K562 (cell line): ENCODE measurements around the gene LYAR. TPM values are rescaled to one million over a fixed set of nuclear protein-coding genes. Genes with fewer than 3 reads are reported as not detected.
A peak's percentile ranks its signal among the peaks of the same experiment; 100 is the strongest.

Source experiments
- ATAC-seq: fragments of 200-7000 bp; cut with Tn5 transposase; 3 replicates; pipeline ENCODE4 v1.9.1; 2020; ENCODE audit warnings: moderate library complexity
- BruUV-seq: library from RNA; stranded (reverse); fragments of 400-500 nt; replicated peaks from 2 replicates; lab custom pipeline; 2021; lab: Mats Ljungman, UMichigan
- CTCF ChIA-PET: fragments of 300-600 bp; formaldehyde crosslinking; extraction: SDS; loops from one replicate; lab custom pipeline; 2021; ENCODE audit warnings: low intra/inter-chr PET ratio; lab: Yijun Ruan, JAX
- POLR2A ChIA-PET: fragments of 300-600, 350-650 bp; sonication (Branson Sonifier 250); formaldehyde crosslinking; extraction: SDS; loops from one replicate; lab custom pipeline; 2021; ENCODE audit warnings: antibody characterized with exemption, inconsistent platforms; lab: Yijun Ruan, JAX
- DNase-seq, 4 experiments: peaks; one replicate each; pipeline versions ENCODE4 v3.0.0 to v3.0.0-alpha.2; 2011 to 2018; ENCODE audit warnings: low spot score in 3 of 4, mixed read lengths in 3 of 4; ENCODE audit errors: extremely low read depth in 1 of 4
- FAIRE-seq: peaks from 2 replicates; lab custom pipeline; 2011; peaks lifted over from hg19 to GRCh38; lab: Jason Lieb, UNC
- H2AFZ ChIP-seq: 2 replicates; pipeline ENCODE4 v1.6.0; 2011; ENCODE audit warnings: low read depth, low read length, control low read depth, inconsistent platforms
- H3K27ac ChIP-seq: fragments of 200-600 bp; 3 replicates; pipeline ENCODE4 v1.8.0; 2011; ENCODE audit warnings: low read depth, mild to moderate bottlenecking, control low read depth, inconsistent platforms, low read length, moderate library complexity, mixed read lengths; ENCODE audit errors: extremely low read depth
- H3K27me3 ChIP-seq, 2 experiments: fragments of 300-600 bp in 1 of 2; 2 replicates in 1 of 2; 3 replicates in 1 of 2; pipeline versions ENCODE4 v1.6.0 to v1.8.0; 2011; ENCODE audit warnings: inconsistent platforms in 2 of 2, low read length in 2 of 2, mild to moderate bottlenecking in 1 of 2, mixed read lengths in 1 of 2, moderate library complexity in 1 of 2; ENCODE audit not compliant: control insufficient read depth in 2 of 2, insufficient read depth in 2 of 2
- H3K36me3 ChIP-seq: fragments of 300-600 bp; 3 replicates; pipeline ENCODE4 v1.8.0; 2011; ENCODE audit warnings: mild to moderate bottlenecking, low read length, inconsistent platforms; ENCODE audit not compliant: control insufficient read depth, insufficient read depth
- H3K4me1 ChIP-seq, 2 experiments: fragments of 200-600 bp in 1 of 2; replicated peaks in 1 of 2; 2 replicates in 1 of 2; 3 replicates in 1 of 2; pipeline versions ENCODE4 v1.5.1 to v1.8.0; 2011; ENCODE audit warnings: inconsistent platforms in 2 of 2, low read length in 2 of 2, mild to moderate bottlenecking in 1 of 2, mixed read lengths in 1 of 2, moderate library complexity in 1 of 2; ENCODE audit not compliant: control insufficient read depth in 2 of 2, insufficient read depth in 2 of 2
- H3K4me2 ChIP-seq: 2 replicates; pipeline ENCODE4 v1.6.1; 2011; ENCODE audit warnings: low read length, control low read depth, inconsistent platforms, mixed read lengths; ENCODE audit not compliant: insufficient read depth
- H3K4me3 ChIP-seq: fragments of 200-600 bp; sonication (generic), shearing (Covaris generic); 2 replicates; pipeline ENCODE4 v1.5.1; 2016; ENCODE audit warnings: control low read depth, inconsistent platforms
- H3K79me2 ChIP-seq: fragments of 200-600 bp; 3 replicates; pipeline ENCODE4 v1.8.0; 2011; ENCODE audit warnings: low read length, inconsistent platforms; ENCODE audit not compliant: control insufficient read depth, insufficient read depth
- H3K9ac ChIP-seq, 2 experiments: 2 replicates each; pipeline versions ENCODE4 v1.6.0 to v1.6.1; 2011; ENCODE audit warnings: low read depth in 2 of 2, low read length in 2 of 2, control low read depth in 1 of 2, inconsistent platforms in 1 of 2, mild to moderate bottlenecking in 1 of 2, mixed read lengths in 1 of 2; ENCODE audit not compliant: insufficient read depth in 1 of 2
- H3K9me1 ChIP-seq: one replicate; pipeline ENCODE4 v1.6.0; 2011; ENCODE audit warnings: inconsistent platforms, mild to moderate bottlenecking, low read length, moderate library complexity; ENCODE audit not compliant: control insufficient read depth, insufficient read depth
- H3K9me3 ChIP-seq: replicated peaks from 2 replicates; pipeline ENCODE4 v1.5.1; 2011; ENCODE audit warnings: low read depth, low read length, inconsistent platforms; ENCODE audit not compliant: control insufficient read depth, insufficient read depth
- H4K20me1 ChIP-seq: replicated peaks from 2 replicates; pipeline ENCODE4 v1.6.1; 2011; ENCODE audit warnings: low read length, inconsistent platforms, mixed read lengths; ENCODE audit not compliant: control insufficient read depth, insufficient read depth
- E4F1 ChIP-seq: fragments of 250-450 bp; sonication (Bioruptor Pico); IDR thresholded peaks from 2 replicates; pipeline ENCODE4 v1.5.0; 2021; ENCODE audit warnings: mild to moderate bottlenecking, borderline replicate concordance
- ETV1 ChIP-seq: fragments of 450-650 bp; conservative IDR thresholded peaks from 2 replicates; pipeline ENCODE4 v1.6.1; 2016; ENCODE audit warnings: missing genetic modification characterization, control low read depth, low read depth, missing compliant biosample characterization
- PHB ChIP-seq: fragments of 250-450 bp; sonication (Bioruptor Pico); IDR thresholded peaks from 2 replicates; pipeline ENCODE4 v1.5.0; 2021
- PTBP1 ChIP-seq: fragments of 200-400 bp; formaldehyde crosslinking; IDR thresholded peaks from 2 replicates; pipeline ENCODE4 v1.6.1; 2017; ENCODE audit warnings: low read depth, low read length
- TAF9B ChIP-seq: fragments of 450-650 bp; IDR thresholded peaks from 2 replicates; pipeline ENCODE4 v1.6.1; 2018; ENCODE audit warnings: mild to moderate bottlenecking; ENCODE audit not compliant: partially characterized antibody
- TCFL5 ChIP-seq: fragments of 250-450 bp; sonication (Bioruptor Pico); conservative IDR thresholded peaks from 2 replicates; pipeline ENCODE4 v1.6.1; 2021; ENCODE audit warnings: mild to moderate bottlenecking, moderate library complexity, matching md5 sums
- ZNF140 ChIP-seq: fragments of 250-450 bp; sonication (Bioruptor Pico); IDR thresholded peaks from 2 replicates; pipeline ENCODE4 v1.8.0; 2021; ENCODE audit warnings: moderate library complexity, mild to moderate bottlenecking, inconsistent platforms
- ZNF316 ChIP-seq: fragments of 450-650 bp; IDR thresholded peaks from 2 replicates; pipeline ENCODE4 v1.6.1; 2016
- ZNF444 ChIP-seq: fragments of 250-450 bp; sonication (Bioruptor Pico); IDR thresholded peaks from 2 replicates; pipeline ENCODE4 v1.4.0; 2020; ENCODE audit warnings: mild to moderate bottlenecking, moderate library complexity
- WGBS: fragments of 100-300 bp; shearing (Covaris generic); methylation state at CpG from one replicate; pipeline ENCODE4 v1.1.6; 2016; ENCODE audit warnings: low coverage, mixed read lengths; ENCODE audit not compliant: insufficient coverage; ENCODE audit errors: missing lambda C conversion rate; 5-methylcytosine and 5-hydroxymethylcytosine counted together
- in situ Hi-C: fragments of 300-500 bp; cut with MboI; formaldehyde crosslinking; loops from 4 replicates; pipeline ENCODE4 v1.15.0; 2018; ENCODE audit warnings: inconsistent platforms, mixed read lengths
- intact Hi-C: fragments of 100-400 bp; cut with micrococcal nuclease; formaldehyde crosslinking; loops from 2 replicates; pipeline ENCODE4 v1.14.2; 2022
- polyA plus RNA-seq, 8 experiments: library from polyadenylated mRNA; depleted of rRNA in 4 of 8; stranded (reverse) in 5 of 8; unstranded in 3 of 8; fragments of >200 nt; fragmentation: Nextera tagmentation in 2 of 8; fragmentation: Illumina TruSeq in 1 of 8; extraction: Ambion mirVana in 2 of 8; extraction: Trizol in 1 of 8; gene quantifications; 2 replicates each; pipeline versions ENCODE4 v1.2.1 to v1.2.3, GENCODE V29; 2011 to 2014; ENCODE audit warnings: inconsistent platforms in 1 of 8, missing spikeins in 1 of 8
- total RNA-seq, 7 experiments: library from RNA; depleted of rRNA in 6 of 7; stranded (reverse); fragments of >200 nt in 6 of 7; fragmentation: Illumina TruSeq in 2 of 7; extraction: Trizol in 2 of 7; gene quantifications; 2 replicates each; pipeline versions ENCODE4 v1.2.1 to v1.2.3, GENCODE V29; 2011 to 2021; ENCODE audit warnings: low replicate concordance in 1 of 7
- TF ChIP-seq, protein P1 (sequence below), 2 experiments: fragments of 150-350 bp in 1 of 2; IDR thresholded peaks; 2 replicates each; pipeline ENCODE4 v1.6.1; 2012 to 2016; ENCODE audit warnings: low read depth in 2 of 2, low read length in 2 of 2, mild to moderate bottlenecking in 1 of 2, moderate library complexity in 1 of 2
- TF ChIP-seq, protein P2 (sequence below): fragments of 450-650 bp; IDR thresholded peaks from 2 replicates; pipeline ENCODE4 v1.6.1; 2016
- TF ChIP-seq, protein P3 (sequence below): fragments of 450-650 bp; IDR thresholded peaks from 2 replicates; pipeline ENCODE4 v1.6.1; 2017; ENCODE audit warnings: antibody characterized with exemption

The LYAR gene
- total and polyA plus RNA-seq, 9 of the 15 experiments (the other 6 are each of a cell fraction or from before 2014, with no cell fraction given), result 28.3 to 172 (median 127) TPM

DNA sequence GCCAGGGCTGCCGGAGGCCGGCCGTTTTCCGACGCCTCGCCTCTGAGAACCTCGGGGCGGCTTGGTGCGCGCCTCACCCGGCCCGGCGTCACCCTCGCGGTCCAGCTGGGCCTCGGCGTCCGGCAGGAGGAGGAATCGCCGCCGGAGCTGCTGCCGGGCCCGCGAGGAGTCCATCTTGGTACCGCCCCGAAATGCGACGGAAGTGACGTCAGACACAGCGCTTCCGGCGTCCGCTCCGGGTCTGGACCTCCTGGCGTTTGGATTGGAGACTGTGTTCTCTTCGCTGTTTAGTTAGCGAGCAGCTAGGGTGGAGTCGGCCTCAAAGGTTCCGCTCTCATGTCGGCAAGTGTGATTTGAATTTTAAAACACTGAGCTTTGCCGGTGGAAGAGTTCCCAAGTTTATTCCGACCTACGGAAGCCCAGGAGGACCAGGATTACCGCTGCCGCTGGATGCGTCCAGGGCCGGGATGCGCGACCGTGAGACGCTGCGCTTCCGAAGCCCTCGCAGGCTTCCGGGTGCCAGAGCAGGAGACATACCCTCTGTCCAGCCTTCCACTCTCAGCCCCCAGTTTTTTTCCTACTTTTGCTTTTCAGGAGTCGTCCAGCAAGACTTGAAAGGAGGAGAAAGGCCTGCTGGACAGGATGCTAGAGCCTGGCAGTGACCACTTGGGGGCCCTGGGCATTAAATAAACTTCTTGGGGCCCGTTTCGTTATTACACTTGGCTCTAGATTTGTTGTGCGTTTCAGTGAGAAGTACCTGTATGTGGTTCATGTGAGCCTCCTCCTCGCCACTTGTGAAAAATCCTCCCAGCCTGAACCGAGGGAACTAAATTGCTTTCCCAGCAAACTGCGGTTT is 41.7 kb downstream of the LYAR start, which contains the start of gene TMEM128:
TSS of gene TMEM128 (minus strand) at position 195 of the 856 bp plus-strand sequence. CDS start at position 174, 21 bp downstream.
- WGBS, result under 1% methylated on average over 62 of the region's 62 CpGs
- intact Hi-C loops, result no loop called here
- TF ChIP-seq TCFL5 (CRISPR knock-in tag) (no peak), ZNF140 (CRISPR knock-in tag) (no peak), PTBP1 (no peak), ZNF444 (CRISPR knock-in tag) (no peak), E4F1 (CRISPR knock-in tag) (no peak), ETV1 (tag) (peak; percentile 93), PHB (no peak), ZNF316 (no peak), TAF9B (peak; percentile 92)
- TF ChIP-seq, protein P1, sequence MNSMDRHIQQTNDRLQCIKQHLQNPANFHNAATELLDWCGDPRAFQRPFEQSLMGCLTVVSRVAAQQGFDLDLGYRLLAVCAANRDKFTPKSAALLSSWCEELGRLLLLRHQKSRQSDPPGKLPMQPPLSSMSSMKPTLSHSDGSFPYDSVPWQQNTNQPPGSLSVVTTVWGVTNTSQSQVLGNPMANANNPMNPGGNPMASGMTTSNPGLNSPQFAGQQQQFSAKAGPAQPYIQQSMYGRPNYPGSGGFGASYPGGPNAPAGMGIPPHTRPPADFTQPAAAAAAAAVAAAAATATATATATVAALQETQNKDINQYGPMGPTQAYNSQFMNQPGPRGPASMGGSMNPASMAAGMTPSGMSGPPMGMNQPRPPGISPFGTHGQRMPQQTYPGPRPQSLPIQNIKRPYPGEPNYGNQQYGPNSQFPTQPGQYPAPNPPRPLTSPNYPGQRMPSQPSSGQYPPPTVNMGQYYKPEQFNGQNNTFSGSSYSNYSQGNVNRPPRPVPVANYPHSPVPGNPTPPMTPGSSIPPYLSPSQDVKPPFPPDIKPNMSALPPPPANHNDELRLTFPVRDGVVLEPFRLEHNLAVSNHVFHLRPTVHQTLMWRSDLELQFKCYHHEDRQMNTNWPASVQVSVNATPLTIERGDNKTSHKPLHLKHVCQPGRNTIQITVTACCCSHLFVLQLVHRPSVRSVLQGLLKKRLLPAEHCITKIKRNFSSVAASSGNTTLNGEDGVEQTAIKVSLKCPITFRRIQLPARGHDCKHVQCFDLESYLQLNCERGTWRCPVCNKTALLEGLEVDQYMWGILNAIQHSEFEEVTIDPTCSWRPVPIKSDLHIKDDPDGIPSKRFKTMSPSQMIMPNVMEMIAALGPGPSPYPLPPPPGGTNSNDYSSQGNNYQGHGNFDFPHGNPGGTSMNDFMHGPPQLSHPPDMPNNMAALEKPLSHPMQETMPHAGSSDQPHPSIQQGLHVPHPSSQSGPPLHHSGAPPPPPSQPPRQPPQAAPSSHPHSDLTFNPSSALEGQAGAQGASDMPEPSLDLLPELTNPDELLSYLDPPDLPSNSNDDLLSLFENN (IDR thresholded peaks at IDR 0.05; ENCODE audit: low read depth in 2 of 2, low read length in 2 of 2), result peak in 1 of 2 experiments; percentile 41; a peak in 1 of 4 replicates
- TF ChIP-seq, protein P2, sequence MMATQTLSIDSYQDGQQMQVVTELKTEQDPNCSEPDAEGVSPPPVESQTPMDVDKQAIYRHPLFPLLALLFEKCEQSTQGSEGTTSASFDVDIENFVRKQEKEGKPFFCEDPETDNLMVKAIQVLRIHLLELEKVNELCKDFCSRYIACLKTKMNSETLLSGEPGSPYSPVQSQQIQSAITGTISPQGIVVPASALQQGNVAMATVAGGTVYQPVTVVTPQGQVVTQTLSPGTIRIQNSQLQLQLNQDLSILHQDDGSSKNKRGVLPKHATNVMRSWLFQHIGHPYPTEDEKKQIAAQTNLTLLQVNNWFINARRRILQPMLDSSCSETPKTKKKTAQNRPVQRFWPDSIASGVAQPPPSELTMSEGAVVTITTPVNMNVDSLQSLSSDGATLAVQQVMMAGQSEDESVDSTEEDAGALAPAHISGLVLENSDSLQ, result peak; percentile 57
- TF ChIP-seq, protein P3, sequence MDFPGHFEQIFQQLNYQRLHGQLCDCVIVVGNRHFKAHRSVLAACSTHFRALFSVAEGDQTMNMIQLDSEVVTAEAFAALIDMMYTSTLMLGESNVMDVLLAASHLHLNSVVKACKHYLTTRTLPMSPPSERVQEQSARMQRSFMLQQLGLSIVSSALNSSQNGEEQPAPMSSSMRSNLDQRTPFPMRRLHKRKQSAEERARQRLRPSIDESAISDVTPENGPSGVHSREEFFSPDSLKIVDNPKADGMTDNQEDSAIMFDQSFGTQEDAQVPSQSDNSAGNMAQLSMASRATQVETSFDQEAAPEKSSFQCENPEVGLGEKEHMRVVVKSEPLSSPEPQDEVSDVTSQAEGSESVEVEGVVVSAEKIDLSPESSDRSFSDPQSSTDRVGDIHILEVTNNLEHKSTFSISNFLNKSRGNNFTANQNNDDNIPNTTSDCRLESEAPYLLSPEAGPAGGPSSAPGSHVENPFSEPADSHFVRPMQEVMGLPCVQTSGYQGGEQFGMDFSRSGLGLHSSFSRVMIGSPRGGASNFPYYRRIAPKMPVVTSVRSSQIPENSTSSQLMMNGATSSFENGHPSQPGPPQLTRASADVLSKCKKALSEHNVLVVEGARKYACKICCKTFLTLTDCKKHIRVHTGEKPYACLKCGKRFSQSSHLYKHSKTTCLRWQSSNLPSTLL, result no peak

More for the DNA sequence above, 41.7 kb downstream of the LYAR start, which contains the start of gene TMEM128:
- FAIRE-seq (peak; percentile 98), ATAC-seq (peak; percentile 97), DNase-seq (peak; percentile 93 to 96 (median 94))
- Histone ChIP-seq H3K9me3 (no peaks in the 10 kb centered on the region), H3K9me1 (no peaks in the 10 kb centered on the region), H3K4me3 (peak within 1 kb of the TSS; percentile 89), H4K20me1 (no peaks in the 10 kb centered on the region), H3K27ac (peak within 1 kb of the TSS; percentile 92), H3K36me3 (peaks cover 24% of the 10 kb centered on the region), H3K79me2 (peaks cover 16% of the 10 kb centered on the region), H2AFZ (peak within 1 kb of the TSS; percentile 94), H3K27me3 (peaks cover 0 to 2% of the 10 kb centered on the region in 2 experiments; a peak in 1 of 5 replicates), H3K4me1 (peaks cover 4 to 8% of the 10 kb centered on the region in 2 experiments; a peak in 3 of 5 replicates), H3K4me2 (peak within 1 kb of the TSS; percentile 90), H3K9ac (peak within 1 kb of the TSS; percentile 94 to 96)
- in situ Hi-C loops, result no loop called here
- POLR2A ChIA-PET, result interaction anchor here (0.6 to 1.9 kb wide), 10 partner anchors 13 to 541 kb away, joined by 3 to 7 read pairs (median 3); no protein-coding TSS in a partner anchor
- CTCF ChIA-PET, result no interaction called here
- BruUV-seq, result TSS peak; percentile 96
